GM12865 (cell line): ENCODE data around the gene LENG9.

ENCODE experiments used
- DNase-seq: peaks from one replicate; pipeline ENCODE4 v3.0.0; 2010; ENCODE audit warnings: low read depth
- H3K4me3 ChIP-seq: 2 replicates; pipeline ENCODE4 v1.5.1; 2011; ENCODE audit warnings: mild to moderate bottlenecking, low read depth, low read length, control low read depth
- TF ChIP-seq, protein P1 (sequence below): IDR thresholded peaks from 2 replicates; pipeline ENCODE4 v1.5.1; 2011; ENCODE audit warnings: low read length, control low read depth, low read depth, inconsistent platforms; ENCODE audit not compliant: insufficient read depth; ENCODE audit errors: missing control alignments

The LENG9 gene

DNA sequence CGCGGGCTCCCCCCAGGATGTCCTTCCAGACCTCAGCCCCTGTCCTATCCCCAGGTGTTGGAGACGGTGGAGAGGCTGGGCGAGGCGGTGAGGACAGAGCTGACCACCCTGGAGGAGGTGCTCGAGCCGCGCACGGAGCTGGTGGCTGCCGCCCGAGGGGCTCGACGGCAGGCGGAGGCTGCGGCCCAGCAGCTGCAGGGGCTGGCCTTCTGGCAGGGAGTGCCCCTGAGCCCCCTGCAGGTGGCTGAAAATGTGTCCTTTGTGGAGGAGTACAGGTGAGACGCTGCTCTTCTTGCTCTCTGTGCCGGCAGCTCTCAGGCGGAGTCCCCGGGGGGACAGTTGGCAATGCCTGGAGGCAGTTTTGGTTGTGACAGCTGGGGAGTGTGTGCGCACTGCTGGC lies 41.4 kb downstream of the LENG9 start:
- H3K4me3 ChIP-seq: no peak overlapping the region
- DNase-seq: no peak
- TF ChIP-seq, protein P1, sequence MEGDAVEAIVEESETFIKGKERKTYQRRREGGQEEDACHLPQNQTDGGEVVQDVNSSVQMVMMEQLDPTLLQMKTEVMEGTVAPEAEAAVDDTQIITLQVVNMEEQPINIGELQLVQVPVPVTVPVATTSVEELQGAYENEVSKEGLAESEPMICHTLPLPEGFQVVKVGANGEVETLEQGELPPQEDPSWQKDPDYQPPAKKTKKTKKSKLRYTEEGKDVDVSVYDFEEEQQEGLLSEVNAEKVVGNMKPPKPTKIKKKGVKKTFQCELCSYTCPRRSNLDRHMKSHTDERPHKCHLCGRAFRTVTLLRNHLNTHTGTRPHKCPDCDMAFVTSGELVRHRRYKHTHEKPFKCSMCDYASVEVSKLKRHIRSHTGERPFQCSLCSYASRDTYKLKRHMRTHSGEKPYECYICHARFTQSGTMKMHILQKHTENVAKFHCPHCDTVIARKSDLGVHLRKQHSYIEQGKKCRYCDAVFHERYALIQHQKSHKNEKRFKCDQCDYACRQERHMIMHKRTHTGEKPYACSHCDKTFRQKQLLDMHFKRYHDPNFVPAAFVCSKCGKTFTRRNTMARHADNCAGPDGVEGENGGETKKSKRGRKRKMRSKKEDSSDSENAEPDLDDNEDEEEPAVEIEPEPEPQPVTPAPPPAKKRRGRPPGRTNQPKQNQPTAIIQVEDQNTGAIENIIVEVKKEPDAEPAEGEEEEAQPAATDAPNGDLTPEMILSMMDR: no peak

DNA sequence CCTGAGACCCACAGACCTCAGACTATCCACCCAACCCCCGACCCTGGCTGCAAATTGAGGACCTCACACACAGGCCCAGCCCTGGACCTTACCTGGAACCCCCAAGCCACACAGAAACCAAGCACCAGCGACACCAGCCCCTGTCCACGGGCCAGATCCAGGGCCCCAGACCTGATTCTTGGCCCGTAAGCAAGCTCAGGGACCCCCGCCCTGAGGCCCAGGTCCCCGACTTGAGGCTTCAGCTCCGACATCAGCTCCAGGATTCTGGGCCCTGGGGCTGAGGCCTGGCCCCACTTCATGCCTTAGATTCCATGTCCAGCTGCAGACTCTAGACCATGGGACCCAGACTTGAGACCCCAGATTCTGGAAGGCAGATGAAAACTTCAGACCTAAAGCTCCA lies 42.1 kb downstream of the LENG9 start:
- DNase-seq: no peak
- no peak overlapping the region for H3K4me3 ChIP-seq

DNA sequence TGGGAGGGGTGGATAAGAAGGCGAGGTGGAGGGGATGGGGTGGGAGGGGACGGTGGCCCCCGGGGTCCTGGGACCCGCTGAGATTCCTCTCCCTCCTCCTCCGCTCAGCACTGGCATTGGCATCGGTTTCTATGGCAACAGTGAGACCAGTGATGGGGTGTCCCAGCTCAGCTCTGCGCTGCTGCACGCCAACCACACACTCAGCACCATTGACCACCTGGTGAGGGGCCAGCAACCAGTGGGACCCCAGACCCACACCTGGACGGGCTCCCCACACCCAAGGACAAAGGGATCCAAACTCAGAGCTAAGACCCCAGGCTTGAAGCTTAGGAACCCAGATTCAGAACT lies 42.4 kb downstream of the LENG9 start:
- no peak for DNase-seq
- no peak overlapping the region for H3K4me3 ChIP-seq
- TF ChIP-seq, protein P1: no peak

More for the DNA sequence above, 42.1 kb downstream of the LENG9 start:
- TF ChIP-seq, protein P1: no peak

DNA sequence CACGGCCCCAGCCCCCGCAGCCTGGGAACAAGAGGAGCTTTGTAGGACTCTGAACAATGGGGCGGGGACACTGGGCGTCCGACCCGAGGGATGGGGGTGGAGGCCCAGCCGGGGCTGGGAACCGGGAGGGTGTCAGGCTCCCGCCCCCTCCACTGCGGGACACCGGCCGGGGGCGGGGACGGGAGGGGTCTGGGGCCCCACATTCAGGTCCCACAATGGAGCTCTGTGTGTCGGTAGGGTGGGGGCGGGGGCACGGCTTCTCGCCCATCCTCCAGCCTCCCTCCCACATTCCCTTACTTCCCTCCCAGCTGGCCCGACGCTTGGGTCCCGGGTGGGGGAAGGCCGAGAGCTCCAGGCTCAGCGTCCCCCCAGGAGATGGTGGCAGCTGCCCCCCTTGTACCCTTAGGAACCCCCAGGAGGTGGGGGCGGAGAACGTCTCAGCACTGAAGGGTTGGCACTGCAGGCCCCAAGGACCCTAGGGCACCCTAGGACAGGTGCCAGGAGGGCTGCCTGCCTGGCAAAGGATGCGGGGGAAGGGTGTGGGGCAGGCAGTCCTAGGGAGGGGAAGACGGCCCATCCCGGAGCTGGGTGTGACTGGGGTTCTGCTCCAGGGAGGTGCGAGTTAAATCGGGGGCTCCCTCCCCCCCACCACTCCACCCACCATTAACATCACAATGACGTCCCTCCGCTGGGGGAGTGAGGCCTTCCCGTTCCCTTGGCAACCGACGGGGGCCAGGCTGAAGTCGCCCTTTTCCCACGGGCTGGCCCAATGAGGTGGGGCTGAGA lies 43.0 kb downstream of the LENG9 start:
- no peak for DNase-seq
- no peak overlapping the region for H3K4me3 ChIP-seq
- TF ChIP-seq, protein P1: no peak

DNA sequence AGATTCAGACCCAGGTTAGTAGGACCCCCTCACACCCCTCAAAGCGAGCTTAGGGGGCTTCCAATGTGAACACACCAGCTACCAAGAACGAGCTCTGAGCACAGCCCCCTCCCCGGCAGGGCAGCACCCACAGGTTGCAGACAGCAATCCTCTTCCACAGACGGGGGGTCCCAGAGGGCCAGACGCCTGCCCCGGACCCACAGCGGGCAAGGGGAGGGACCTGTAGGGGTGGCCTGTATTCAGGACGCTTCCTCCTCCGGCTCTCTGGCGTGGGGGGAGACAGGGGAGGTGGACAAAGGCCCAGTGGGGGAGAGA lies 43.6 kb downstream of the LENG9 start:
- H3K4me3 ChIP-seq: no peak overlapping the region
- TF ChIP-seq, protein P1: no peak

DNA sequence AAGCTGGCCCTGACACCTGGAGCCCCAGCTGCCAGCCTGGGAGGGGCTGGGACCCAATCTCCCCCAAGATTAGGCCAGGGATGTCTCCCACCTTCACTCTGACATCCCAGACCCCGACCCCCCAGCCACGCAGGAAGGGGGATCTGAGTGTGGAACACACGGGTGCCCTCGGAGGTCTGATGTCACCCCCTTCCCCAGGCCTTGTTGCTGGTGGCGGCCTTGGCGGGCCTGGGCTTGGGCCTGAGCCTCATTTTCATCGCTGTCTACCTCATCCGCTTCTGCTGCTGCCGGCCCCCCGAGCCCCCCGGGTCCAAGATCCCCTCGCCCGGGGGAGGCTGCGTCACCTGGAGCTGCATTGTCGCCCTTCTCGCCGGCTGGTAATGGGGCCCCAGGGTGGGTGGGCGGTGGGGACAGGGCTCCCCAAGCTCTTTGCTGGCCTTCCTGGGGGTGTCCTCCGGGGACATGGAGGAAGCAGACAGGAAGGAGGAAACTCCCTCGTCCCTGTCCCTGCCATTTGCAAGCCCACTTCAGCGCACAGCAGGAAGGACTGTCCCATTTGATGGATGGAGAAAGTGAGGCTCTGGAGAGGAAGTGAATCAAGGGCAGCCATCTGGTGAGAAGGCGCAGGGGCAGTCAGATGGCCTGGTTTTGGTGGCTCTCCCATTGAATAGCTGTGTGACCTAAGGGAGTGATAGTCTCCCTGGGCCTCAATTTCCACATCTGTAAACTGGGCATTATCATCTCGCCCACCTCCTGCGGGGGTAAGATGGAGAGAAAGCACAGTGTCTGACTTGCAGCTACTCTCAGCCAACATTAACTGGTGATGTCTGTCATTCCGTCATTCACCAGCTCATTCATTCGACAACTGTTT lies 44.4 kb downstream of the LENG9 start:
- no peak overlapping the region for H3K4me3 ChIP-seq
- DNase-seq: no peak
- TF ChIP-seq, protein P1: no peak

More for the DNA sequence above, 43.6 kb downstream of the LENG9 start:
- no peak for DNase-seq
